Upper lobe of left lung (tissue), 4 donors: ENCODE results near the gene COG5.

Experiments used
- CTCF ChIP-seq, 6 experiments: fragments of 450-650 bp in 4 of 6; fragments of 200-600 bp in 2 of 6; sonication (generic) in 2 of 6; IDR thresholded peaks; one replicate each; pipeline ENCODE4 v1.5.1; 2016 to 2019; ENCODE audit warnings: antibody characterized with exemption in 6 of 6
- POLR2AphosphoS5 ChIP-seq, 2 donors: sonication (generic); formaldehyde crosslinking; IDR thresholded peaks; one replicate each; pipeline ENCODE4 v1.5.1; 2017; ENCODE audit warnings: antibody characterized with exemption in 2 of 2

- no peak for TF ChIP-seq CTCF (IDR thresholded peaks at IDR 0.05)
- no peak for TF ChIP-seq POLR2AphosphoS5 (IDR thresholded peaks at IDR 0.05)
Measured at GRCh38 chr7:107220356-107220755, 343.4 kb downstream of the COG5 start.
